Activated naive CD4-positive, alpha-beta T cell treated with anti-CD3 and anti-CD28 coated beads, Interleukin-2, amount 50 U/mL, for 16 hours (primary cell): ENCODE measurements around the gene TRIM44.
"Not testable (repeated sequence)": the region's sequence is repeated elsewhere in the genome, so short reads cannot be mapped to it uniquely, and the experiment has no call there.

Experiments used
- DNase-seq: peaks from one replicate; pipeline ENCODE4 v3.0.0-alpha.2; 2020

TRIM44 gene

GRCh38 chr11:35761899-35762298 lies 99.3 kb downstream of the TRIM44 start:
- DNase-seq: no peak

GRCh38 chr11:35763301-35763700 lies 100.7 kb downstream of the TRIM44 start:
- DNase-seq: no peak

GRCh38 chr11:35763765-35764164 lies 101.2 kb downstream of the TRIM44 start:
- DNase-seq: no peak

GRCh38 chr11:35764417-35764816 lies 101.8 kb downstream of the TRIM44 start:
- DNase-seq: no peak

GRCh38 chr11:35765211-35765610 lies 102.6 kb downstream of the TRIM44 start:
- no peak for DNase-seq

- no peak for DNase-seq
These were observed 104.1 kb downstream of the TRIM44 start for GRCh38 chr11:35766651-35767050.

- not testable (repeated sequence) for DNase-seq
These were observed 107.8 kb downstream of the TRIM44 start for GRCh38 chr11:35770425-35770824.

- no peak for DNase-seq
These were observed 109.1 kb downstream of the TRIM44 start for GRCh38 chr11:35771722-35772121.

GRCh38 chr11:35777241-35777640 lies 114.7 kb downstream of the TRIM44 start:
- not testable (repeated sequence) for DNase-seq

- DNase-seq: not testable (repeated sequence)
These were observed 116.4 kb downstream of the TRIM44 start for GRCh38 chr11:35778943-35779342.

- DNase-seq: no peak
These were observed 116.8 kb downstream of the TRIM44 start for GRCh38 chr11:35779409-35779808.

- no peak for DNase-seq
These were observed 118.6 kb downstream of the TRIM44 start for GRCh38 chr11:35780951-35781860.

- no peak for DNase-seq
These were observed 119.4 kb downstream of the TRIM44 start for GRCh38 chr11:35781861-35782470.

GRCh38 chr11:35783809-35784208 lies 121.2 kb downstream of the TRIM44 start:
- no peak for DNase-seq

GRCh38 chr11:35784699-35785098 lies 122.1 kb downstream of the TRIM44 start:
- no peak for DNase-seq

GRCh38 chr11:35785287-35786167 lies 123.0 kb downstream of the TRIM44 start:
- DNase-seq: no peak

GRCh38 chr11:35786188-35786587 lies 123.6 kb downstream of the TRIM44 start:
- no peak for DNase-seq

- no peak for DNase-seq
These were observed 124.5 kb downstream of the TRIM44 start for GRCh38 chr11:35787013-35787504.

- no peak for DNase-seq
These were observed 125.1 kb downstream of the TRIM44 start for GRCh38 chr11:35787626-35788025.

- DNase-seq: no peak
These were observed 128.7 kb downstream of the TRIM44 start for GRCh38 chr11:35791088-35791958.

- no peak for DNase-seq
These were observed 129.7 kb downstream of the TRIM44 start for GRCh38 chr11:35792148-35792845.

GRCh38 chr11:35792846-35793192 lies 130.2 kb downstream of the TRIM44 start:
- no peak for DNase-seq
